ENCODE data around the gene JMJD8.

The JMJD8 gene

GRCh38 chr16:648071-648780 is 35.9 kb downstream of the JMJD8 start (continued):
- TF ChIP-seq SCRT2 (tag by site-specific recombination; IDR thresholded peaks at IDR 0.05) (peak; percentile 85), ZNF10 (tag by site-specific recombination; IDR thresholded peaks at IDR 0.05) (no peak), ZSCAN30 (tag by site-specific recombination; IDR thresholded peaks at IDR 0.05) (0 out of 2 replicates have a peak, but pooled peaks have one; percentile 47), ZNF654 (tag by site-specific recombination; IDR thresholded peaks at IDR 0.05; ENCODE audit: low read depth) (0 out of 2 replicates have a peak, but pooled peaks have one; percentile 4), ZNF23 (tag by site-specific recombination; IDR thresholded peaks at IDR 0.05; ENCODE audit: borderline replicate concordance) (no peak), ZNF843 (tag by site-specific recombination; IDR thresholded peaks at IDR 0.05) (no peak), PRDM6 (tag by site-specific recombination; IDR thresholded peaks at IDR 0.05) (no peak), ZNF664 (tag by site-specific recombination; IDR thresholded peaks at IDR 0.05) (no peak), TRIM28 (IDR thresholded peaks at IDR 0.05; ENCODE audit: borderline replicate concordance, low read length) (no peak), ZNF785 (tag by site-specific recombination; IDR thresholded peaks at IDR 0.05) (0 out of 2 replicates have a peak, but pooled peaks have one; percentile 20), SP2 (tag by site-specific recombination; IDR thresholded peaks at IDR 0.05) (no peak), ZNF660 (tag by site-specific recombination; IDR thresholded peaks at IDR 0.05) (no peak), ZNF645 (tag by site-specific recombination; IDR thresholded peaks at IDR 0.05) (no peak), ZNF404 (tag by site-specific recombination; IDR thresholded peaks at IDR 0.05) (no peak), ZNF692 (tag by site-specific recombination; IDR thresholded peaks at IDR 0.05) (no peak), ZNF133 (tag by site-specific recombination; IDR thresholded peaks at IDR 0.05) (no peak), ZNF792 (tag by site-specific recombination; IDR thresholded peaks at IDR 0.05) (no peak)
- TF ChIP-seq, protein P1, sequence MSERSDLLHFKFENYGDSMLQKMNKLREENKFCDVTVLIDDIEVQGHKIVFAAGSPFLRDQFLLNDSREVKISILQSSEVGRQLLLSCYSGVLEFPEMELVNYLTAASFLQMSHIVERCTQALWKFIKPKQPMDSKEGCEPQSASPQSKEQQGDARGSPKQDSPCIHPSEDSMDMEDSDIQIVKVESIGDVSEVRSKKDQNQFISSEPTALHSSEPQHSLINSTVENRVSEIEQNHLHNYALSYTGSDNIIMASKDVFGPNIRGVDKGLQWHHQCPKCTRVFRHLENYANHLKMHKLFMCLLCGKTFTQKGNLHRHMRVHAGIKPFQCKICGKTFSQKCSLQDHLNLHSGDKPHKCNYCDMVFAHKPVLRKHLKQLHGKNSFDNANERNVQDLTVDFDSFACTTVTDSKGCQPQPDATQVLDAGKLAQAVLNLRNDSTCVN (tag by site-specific recombination; optimal IDR thresholded peaks at IDR 0.05) = no peak
- TF ChIP-seq, protein P2, sequence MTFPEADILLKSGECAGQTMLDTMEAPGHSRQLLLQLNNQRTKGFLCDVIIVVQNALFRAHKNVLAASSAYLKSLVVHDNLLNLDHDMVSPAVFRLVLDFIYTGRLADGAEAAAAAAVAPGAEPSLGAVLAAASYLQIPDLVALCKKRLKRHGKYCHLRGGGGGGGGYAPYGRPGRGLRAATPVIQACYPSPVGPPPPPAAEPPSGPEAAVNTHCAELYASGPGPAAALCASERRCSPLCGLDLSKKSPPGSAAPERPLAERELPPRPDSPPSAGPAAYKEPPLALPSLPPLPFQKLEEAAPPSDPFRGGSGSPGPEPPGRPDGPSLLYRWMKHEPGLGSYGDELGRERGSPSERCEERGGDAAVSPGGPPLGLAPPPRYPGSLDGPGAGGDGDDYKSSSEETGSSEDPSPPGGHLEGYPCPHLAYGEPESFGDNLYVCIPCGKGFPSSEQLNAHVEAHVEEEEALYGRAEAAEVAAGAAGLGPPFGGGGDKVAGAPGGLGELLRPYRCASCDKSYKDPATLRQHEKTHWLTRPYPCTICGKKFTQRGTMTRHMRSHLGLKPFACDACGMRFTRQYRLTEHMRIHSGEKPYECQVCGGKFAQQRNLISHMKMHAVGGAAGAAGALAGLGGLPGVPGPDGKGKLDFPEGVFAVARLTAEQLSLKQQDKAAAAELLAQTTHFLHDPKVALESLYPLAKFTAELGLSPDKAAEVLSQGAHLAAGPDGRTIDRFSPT (tag by site-specific recombination; IDR thresholded peaks at IDR 0.05) = peak; percentile 95
- TF ChIP-seq, protein P3, sequence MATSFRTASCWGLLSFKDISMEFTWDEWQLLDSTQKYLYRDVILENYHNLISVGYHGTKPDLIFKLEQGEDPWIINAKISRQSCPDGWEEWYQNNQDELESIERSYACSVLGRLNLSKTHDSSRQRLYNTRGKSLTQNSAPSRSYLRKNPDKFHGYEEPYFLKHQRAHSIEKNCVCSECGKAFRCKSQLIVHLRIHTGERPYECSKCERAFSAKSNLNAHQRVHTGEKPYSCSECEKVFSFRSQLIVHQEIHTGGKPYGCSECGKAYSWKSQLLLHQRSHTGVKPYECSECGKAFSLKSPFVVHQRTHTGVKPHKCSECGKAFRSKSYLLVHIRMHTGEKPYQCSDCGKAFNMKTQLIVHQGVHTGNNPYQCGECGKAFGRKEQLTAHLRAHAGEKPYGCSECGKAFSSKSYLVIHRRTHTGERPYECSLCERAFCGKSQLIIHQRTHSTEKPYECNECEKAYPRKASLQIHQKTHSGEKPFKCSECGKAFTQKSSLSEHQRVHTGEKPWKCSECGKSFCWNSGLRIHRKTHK (tag by site-specific recombination; IDR thresholded peaks at IDR 0.05) = no peak
- TF ChIP-seq, protein P4, sequence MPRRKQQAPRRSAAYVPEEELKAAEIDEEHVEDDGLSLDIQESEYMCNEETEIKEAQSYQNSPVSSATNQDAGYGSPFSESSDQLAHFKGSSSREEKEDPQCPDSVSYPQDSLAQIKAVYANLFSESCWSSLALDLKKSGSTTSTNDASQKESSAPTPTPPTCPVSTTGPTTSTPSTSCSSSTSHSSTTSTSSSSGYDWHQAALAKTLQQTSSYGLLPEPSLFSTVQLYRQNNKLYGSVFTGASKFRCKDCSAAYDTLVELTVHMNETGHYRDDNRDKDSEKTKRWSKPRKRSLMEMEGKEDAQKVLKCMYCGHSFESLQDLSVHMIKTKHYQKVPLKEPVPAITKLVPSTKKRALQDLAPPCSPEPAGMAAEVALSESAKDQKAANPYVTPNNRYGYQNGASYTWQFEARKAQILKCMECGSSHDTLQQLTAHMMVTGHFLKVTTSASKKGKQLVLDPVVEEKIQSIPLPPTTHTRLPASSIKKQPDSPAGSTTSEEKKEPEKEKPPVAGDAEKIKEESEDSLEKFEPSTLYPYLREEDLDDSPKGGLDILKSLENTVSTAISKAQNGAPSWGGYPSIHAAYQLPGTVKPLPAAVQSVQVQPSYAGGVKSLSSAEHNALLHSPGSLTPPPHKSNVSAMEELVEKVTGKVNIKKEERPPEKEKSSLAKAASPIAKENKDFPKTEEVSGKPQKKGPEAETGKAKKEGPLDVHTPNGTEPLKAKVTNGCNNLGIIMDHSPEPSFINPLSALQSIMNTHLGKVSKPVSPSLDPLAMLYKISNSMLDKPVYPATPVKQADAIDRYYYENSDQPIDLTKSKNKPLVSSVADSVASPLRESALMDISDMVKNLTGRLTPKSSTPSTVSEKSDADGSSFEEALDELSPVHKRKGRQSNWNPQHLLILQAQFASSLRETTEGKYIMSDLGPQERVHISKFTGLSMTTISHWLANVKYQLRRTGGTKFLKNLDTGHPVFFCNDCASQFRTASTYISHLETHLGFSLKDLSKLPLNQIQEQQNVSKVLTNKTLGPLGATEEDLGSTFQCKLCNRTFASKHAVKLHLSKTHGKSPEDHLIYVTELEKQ (tag by site-specific recombination; IDR thresholded peaks at IDR 0.05; ENCODE audit: borderline replicate concordance) = no peak
- TF ChIP-seq, protein P5, sequence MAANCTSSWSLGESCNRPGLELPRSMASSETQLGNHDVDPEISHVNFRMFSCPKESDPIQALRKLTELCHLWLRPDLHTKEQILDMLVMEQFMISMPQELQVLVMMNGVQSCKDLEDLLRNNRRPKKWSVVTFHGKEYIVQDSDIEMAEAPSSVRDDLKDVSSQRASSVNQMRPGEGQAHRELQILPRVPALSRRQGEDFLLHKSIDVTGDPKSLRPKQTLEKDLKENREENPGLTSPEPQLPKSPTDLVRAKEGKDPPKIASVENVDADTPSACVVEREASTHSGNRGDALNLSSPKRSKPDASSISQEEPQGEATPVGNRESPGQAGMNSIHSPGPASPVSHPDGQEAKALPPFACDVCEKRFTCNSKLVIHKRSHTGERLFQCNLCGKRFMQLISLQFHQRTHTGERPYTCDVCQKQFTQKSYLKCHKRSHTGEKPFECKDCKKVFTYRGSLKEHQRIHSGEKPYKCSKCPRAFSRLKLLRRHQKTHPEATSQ (tag by site-specific recombination; IDR thresholded peaks at IDR 0.05) = 0 out of 2 replicates have a peak, but pooled peaks have one; percentile 35
- TF ChIP-seq, protein P6, sequence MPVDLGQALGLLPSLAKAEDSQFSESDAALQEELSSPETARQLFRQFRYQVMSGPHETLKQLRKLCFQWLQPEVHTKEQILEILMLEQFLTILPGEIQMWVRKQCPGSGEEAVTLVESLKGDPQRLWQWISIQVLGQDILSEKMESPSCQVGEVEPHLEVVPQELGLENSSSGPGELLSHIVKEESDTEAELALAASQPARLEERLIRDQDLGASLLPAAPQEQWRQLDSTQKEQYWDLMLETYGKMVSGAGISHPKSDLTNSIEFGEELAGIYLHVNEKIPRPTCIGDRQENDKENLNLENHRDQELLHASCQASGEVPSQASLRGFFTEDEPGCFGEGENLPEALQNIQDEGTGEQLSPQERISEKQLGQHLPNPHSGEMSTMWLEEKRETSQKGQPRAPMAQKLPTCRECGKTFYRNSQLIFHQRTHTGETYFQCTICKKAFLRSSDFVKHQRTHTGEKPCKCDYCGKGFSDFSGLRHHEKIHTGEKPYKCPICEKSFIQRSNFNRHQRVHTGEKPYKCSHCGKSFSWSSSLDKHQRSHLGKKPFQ (tag by site-specific recombination; IDR thresholded peaks at IDR 0.05) = no peak

Measured in HEK293 (cell line).